Measurements from ENCODE around the gene ZNF215. TPM values are rescaled to one million over a fixed set of nuclear protein-coding genes. Genes with fewer than 3 reads are reported as not detected.
"Not testable (repeated sequence)": the region's sequence is repeated elsewhere in the genome, so short reads cannot be mapped to it uniquely, and the experiment has no call there.

ZNF215 gene
- total and polyA plus RNA-seq, 9 donors, result 0.88 to 1.6 (median 1.1) TPM

DNA sequence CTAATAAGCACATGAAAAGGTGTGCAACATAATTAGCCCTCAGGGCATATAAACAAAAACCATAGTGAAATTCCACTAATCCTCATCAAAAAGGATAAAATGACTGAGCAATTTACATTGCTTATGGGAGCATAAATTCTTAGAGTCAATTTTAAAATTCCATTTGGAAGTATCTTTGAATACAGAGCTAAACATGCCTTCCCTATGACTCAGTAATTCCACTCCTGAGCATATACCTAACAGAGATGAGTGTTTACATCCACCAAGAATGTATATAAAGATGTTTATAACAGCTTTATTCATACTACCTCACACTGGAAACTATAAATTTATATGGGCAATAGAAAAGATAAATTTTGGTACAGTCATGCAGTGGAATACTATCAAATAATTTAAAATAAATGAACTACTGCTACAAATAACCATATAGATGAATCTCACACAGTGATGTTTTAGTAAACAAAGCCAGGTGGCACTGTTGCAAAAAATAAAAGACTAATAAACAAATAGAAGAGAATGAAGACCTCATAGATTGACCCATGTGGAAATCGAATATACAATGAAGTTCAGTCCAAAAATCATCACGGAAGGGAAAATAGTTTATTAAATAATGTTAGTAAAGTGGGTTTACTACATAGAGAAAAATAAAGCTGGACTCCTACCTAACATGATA lies 25.8 kb upstream of the ZNF215 start:
- Histone ChIP-seq H3K4me1 (ENCODE audit: control insufficient read depth, insufficient read depth, low read length) (no peaks in the 10 kb centered on the region), H3K27me3 (ENCODE audit: control insufficient read depth, insufficient read depth, low read length) (no peaks in the 10 kb centered on the region), H3K9me3 (replicated peaks; ENCODE audit: control insufficient read depth, low read depth, low read length) (no peaks in the 10 kb centered on the region), H3K4me3 (ENCODE audit: low read length) (no peak overlapping the region), H3K27ac (ENCODE audit: low read length) (no peak overlapping the region), H3K36me3 (ENCODE audit: control insufficient read depth, insufficient read depth, low read length) (no peaks in the 10 kb centered on the region)
- no CpG with 5 or more reads among the region's 2 CpGs for WGBS (ENCODE audit: insufficient coverage)
- DNase-seq, result no peak

DNA sequence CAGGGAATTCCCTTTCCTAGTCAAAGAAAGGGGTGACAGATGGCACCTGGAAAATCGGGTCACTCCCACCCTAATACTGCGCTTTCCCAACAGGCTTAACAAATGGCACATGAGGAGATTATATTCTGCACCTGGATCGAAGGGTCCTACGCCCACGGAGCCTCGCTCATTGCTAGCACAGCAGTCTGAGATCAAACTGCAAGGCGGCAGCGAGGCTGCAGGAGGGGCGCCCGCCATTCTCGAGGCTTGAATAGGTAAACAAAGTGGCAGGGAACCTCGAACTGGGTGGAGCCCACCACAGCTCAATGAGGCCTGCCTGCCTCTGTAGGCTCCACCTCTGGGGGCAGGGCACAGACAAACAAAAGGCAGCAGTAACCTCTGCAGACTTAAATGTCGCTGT lies 21.4 kb upstream of the ZNF215 start:
- WGBS (ENCODE audit: insufficient coverage), result 89% methylated on average over 12 of the region's 13 CpGs
- not testable (repeated sequence) for DNase-seq; H3K4me3 ChIP-seq (ENCODE audit: low read length)

DNA sequence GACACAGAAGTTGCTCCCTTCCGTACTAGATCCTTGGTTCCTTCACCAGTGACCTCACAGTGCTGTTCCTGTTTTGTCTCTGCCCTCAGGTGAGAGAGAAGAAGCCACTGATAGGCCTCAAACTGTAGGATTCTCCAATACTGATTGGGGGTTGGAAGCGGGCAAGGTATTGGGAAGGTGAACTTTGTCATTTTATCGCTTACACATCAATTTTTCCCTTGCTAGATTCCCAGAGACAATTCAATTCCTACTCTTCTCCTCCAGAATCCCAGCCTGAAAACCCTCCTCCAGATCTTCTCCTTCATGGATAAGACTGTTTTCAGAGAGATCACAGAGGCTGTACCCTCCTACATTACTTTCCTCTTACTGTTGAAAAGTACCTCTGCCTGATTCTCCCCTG lies 14.8 kb upstream of the ZNF215 start:
- Histone ChIP-seq H3K36me3 (ENCODE audit: control insufficient read depth, insufficient read depth, low read length) (no peaks in the 10 kb centered on the region), H3K27ac (ENCODE audit: low read length) (no peak overlapping the region), H3K27me3 (ENCODE audit: control insufficient read depth, insufficient read depth, low read length) (no peaks in the 10 kb centered on the region), H3K4me3 (ENCODE audit: low read length) (no peak overlapping the region), H3K9me3 (replicated peaks; ENCODE audit: control insufficient read depth, low read depth, low read length) (no peaks in the 10 kb centered on the region), H3K4me1 (ENCODE audit: control insufficient read depth, insufficient read depth, low read length) (no peaks in the 10 kb centered on the region)
- 80% methylated on average over 1 of the region's 3 CpGs for WGBS (ENCODE audit: insufficient coverage)
- DNase-seq, result no peak

More for the DNA sequence above, 21.4 kb upstream of the ZNF215 start:
- not testable (repeated sequence) for H3K36me3 ChIP-seq (ENCODE audit: control insufficient read depth, insufficient read depth, low read length); H3K4me1 ChIP-seq (ENCODE audit: control insufficient read depth, insufficient read depth, low read length); H3K27ac ChIP-seq (ENCODE audit: low read length); H3K27me3 ChIP-seq (ENCODE audit: control insufficient read depth, insufficient read depth, low read length); H3K9me3 ChIP-seq (replicated peaks; ENCODE audit: control insufficient read depth, low read depth, low read length)

DNA sequence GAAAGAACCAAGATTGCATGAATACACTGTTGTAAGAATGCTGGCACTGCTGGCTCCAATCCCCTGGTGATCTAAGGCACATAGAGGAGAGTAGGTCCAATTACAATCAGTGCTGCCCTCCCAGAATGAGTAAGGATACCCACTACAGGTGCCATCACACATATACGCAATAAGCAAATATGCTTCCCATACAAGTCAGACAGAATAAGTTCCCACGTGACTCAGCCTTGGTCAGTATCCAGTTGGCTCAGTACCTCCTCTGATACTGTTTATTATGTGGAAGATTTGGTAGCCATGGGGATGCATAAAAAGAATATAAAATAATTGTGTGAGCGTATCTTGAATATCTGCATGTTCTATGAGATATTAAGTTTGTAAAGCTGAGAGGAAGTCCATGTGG lies 14.3 kb upstream of the ZNF215 start:
- no peaks in the 10 kb centered on the region for H3K9me3 ChIP-seq (replicated peaks; ENCODE audit: control insufficient read depth, low read depth, low read length)
- H3K4me3 ChIP-seq (ENCODE audit: low read length), result no peak overlapping the region
- H3K4me1 ChIP-seq (ENCODE audit: control insufficient read depth, insufficient read depth, low read length), result no peaks in the 10 kb centered on the region
- peak; percentile 18 for DNase-seq
- no peaks in the 10 kb centered on the region for H3K36me3 ChIP-seq (ENCODE audit: control insufficient read depth, insufficient read depth, low read length)
- no peak overlapping the region for H3K27ac ChIP-seq (ENCODE audit: low read length)
- no peaks in the 10 kb centered on the region for H3K27me3 ChIP-seq (ENCODE audit: control insufficient read depth, insufficient read depth, low read length)
- 60% methylated on average over 1 of the region's 3 CpGs for WGBS (ENCODE audit: insufficient coverage)

DNA sequence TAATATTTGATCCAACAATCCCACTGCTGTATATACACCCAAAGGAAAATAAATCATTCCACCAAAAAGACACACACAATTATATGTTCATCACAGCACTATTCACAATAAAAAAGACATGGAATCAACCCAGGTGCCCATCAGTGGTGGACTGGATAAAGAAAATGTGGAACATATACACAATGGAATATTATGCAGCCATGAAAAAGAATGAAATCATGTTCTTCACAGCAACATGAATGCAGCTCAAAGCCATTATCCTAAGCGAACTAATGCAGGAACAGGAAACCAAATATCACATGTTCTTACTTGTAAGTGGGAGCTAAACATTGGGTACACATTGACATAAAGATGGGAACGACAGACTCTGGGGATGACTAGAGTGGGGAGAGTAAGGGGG lies 6.5 kb upstream of the ZNF215 start:
- no peak overlapping the region for H3K27ac ChIP-seq (ENCODE audit: low read length)
- no peaks in the 10 kb centered on the region for H3K4me1 ChIP-seq (ENCODE audit: control insufficient read depth, insufficient read depth, low read length)
- DNase-seq, result no peak
- H3K9me3 ChIP-seq (replicated peaks; ENCODE audit: control insufficient read depth, low read depth, low read length), result no peaks in the 10 kb centered on the region
- 0% methylated on average over 1 of the region's 2 CpGs for WGBS (ENCODE audit: insufficient coverage)
- no peaks in the 10 kb centered on the region for H3K36me3 ChIP-seq (ENCODE audit: control insufficient read depth, insufficient read depth, low read length)
- no peaks in the 10 kb centered on the region for H3K27me3 ChIP-seq (ENCODE audit: control insufficient read depth, insufficient read depth, low read length)
- H3K4me3 ChIP-seq (ENCODE audit: low read length), result no peak overlapping the region

DNA sequence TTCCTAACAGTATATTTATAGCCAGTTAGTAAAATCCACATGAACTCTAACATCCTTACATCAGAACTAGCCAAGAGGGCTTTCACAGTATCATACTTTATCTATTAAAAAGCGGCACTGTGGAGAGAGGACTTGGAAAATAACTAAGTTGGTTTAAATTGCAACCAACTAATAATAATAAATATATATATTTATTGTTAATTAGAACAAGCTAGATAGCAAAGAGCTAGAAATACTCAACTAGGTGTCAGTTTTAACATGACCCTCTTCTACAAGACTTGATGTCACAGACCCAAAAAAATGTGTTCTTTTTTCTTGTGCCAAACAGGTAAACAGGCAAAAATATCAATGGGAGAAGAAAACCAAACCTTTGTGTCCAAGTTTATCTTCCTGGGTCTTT lies 5.5 kb upstream of the ZNF215 start, which contains the start of gene OR2D3:
OR2D3 (plus strand) TSS at position 301 of the 400 bp plus-strand sequence; CDS start at position 301, 0 bp downstream.
- no peak within 1 kb of the TSS for H3K4me3 ChIP-seq (ENCODE audit: low read length)
- no peak within 1 kb of the TSS for H3K27ac ChIP-seq (ENCODE audit: low read length)
- no peaks in the 10 kb centered on the region for H3K36me3 ChIP-seq (ENCODE audit: control insufficient read depth, insufficient read depth, low read length)
- WGBS (ENCODE audit: insufficient coverage), result no CpG with 5 or more reads among the region's 1 CpG
- no peaks in the 10 kb centered on the region for H3K4me1 ChIP-seq (ENCODE audit: control insufficient read depth, insufficient read depth, low read length)
- no peaks in the 10 kb centered on the region for H3K9me3 ChIP-seq (replicated peaks; ENCODE audit: control insufficient read depth, low read depth, low read length)
- no peaks in the 10 kb centered on the region for H3K27me3 ChIP-seq (ENCODE audit: control insufficient read depth, insufficient read depth, low read length)
- no peak for DNase-seq

DNA sequence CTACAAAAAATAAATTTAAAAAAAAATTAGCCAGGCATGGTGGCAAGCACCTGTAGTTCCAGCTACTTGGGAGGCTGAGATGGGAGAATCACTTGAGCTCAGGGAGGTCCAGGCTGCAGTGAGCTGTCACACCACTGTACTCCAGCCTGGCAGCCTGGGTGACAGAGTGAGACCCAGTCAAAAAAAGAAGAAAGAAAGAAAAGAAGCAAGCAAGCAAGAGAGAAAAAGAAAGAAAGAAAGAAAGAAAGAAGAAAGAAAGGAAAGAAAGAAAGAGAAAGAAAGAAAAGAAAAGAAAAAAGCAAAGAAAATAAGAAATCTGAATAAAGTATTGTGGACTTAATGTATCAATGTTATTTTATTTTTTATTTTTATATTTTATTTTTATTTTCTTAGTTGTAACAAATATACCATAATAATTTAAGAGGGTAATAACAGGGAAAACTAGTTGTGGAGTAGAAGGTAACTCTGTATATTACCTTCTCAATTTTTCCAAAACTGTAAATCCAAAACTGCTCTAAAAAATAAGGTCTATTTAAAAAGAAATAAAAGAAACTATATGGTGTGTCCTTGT lies 1.1 kb upstream of the ZNF215 start:
- Histone ChIP-seq H3K27ac (ENCODE audit: low read length) (no peak overlapping the region), H3K27me3 (ENCODE audit: control insufficient read depth, insufficient read depth, low read length) (peaks cover 5% of the 10 kb centered on the region), H3K4me3 (ENCODE audit: low read length) (no peak overlapping the region), H3K36me3 (ENCODE audit: control insufficient read depth, insufficient read depth, low read length) (no peaks in the 10 kb centered on the region), H3K4me1 (ENCODE audit: control insufficient read depth, insufficient read depth, low read length) (peaks cover 5% of the 10 kb centered on the region), H3K9me3 (replicated peaks; ENCODE audit: control insufficient read depth, low read depth, low read length) (no peaks in the 10 kb centered on the region)
- no peak for DNase-seq

DNA sequence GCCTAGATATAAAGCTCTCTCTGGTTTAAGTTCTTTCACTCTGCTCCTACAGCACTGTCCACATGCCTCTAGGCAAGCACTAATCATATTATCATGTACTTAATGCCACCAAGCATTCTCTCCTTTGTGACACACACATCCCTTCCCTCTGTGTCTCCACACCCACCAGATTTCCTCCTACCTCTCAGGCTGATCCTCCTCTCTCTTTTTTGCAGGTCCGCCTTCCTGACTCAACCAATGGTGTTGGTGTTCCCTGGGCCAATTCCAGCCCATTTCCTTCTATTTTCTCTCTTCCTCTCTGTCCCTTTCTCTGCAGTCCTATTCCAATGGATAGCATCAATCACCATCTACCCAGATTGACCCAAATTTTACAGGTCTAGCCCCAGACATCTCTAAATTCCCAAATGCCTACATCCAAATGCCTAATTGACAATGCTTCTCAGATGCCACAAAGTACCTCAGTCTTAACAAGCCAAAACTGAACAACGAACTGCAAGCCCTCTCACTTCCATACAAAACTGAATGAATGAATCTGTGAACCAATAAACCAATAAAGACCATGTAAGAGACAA lies 504 bp upstream of the ZNF215 start:
- H3K36me3 ChIP-seq (ENCODE audit: control insufficient read depth, insufficient read depth, low read length), result no peaks in the 10 kb centered on the region
- DNase-seq, result peak; percentile 26
- 73% methylated on average over 1 of the region's 2 CpGs for WGBS (ENCODE audit: insufficient coverage)
- H3K27ac ChIP-seq (ENCODE audit: low read length), result peak overlapping the region; percentile 24
- peaks cover 5% of the 10 kb centered on the region for H3K27me3 ChIP-seq (ENCODE audit: control insufficient read depth, insufficient read depth, low read length)
- peaks cover 5% of the 10 kb centered on the region for H3K4me1 ChIP-seq (ENCODE audit: control insufficient read depth, insufficient read depth, low read length)
- no peaks in the 10 kb centered on the region for H3K9me3 ChIP-seq (replicated peaks; ENCODE audit: control insufficient read depth, low read depth, low read length)
- H3K4me3 ChIP-seq (ENCODE audit: low read length), result peak overlapping the region; percentile 58

DNA sequence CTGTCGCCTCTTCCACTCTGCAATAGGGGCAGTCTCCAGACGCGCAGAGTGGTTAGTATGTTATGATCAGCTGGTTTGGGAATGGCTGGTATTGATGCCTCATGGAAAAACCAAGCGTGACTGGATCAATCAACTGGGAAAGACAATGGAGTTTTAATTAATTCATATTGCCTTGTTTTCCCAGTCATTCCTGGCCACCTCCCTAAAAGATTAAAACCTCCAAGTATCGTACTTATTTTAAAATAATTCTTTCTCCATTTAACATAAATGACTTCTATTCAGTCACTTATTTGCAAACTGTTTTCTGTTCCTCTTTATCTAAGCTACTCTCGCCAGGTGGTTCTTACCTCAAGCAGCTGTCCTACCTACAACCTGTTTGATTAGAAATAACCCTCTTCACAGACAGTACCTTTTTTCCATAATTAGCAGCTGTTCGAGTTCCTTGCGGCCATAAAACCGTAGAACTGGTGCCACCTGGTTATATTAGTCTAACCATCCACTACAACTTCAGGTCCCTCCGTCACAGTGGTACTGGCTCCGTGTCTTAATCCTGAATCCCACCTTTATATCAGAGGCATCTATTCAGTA lies 898 bp downstream of the ZNF215 start:
- DNase-seq, result no peak
- peaks cover 5% of the 10 kb centered on the region for H3K27me3 ChIP-seq (ENCODE audit: control insufficient read depth, insufficient read depth, low read length)
- H3K4me1 ChIP-seq (ENCODE audit: control insufficient read depth, insufficient read depth, low read length), result peaks cover 5% of the 10 kb centered on the region
- H3K4me3 ChIP-seq (ENCODE audit: low read length), result peak overlapping the region; percentile 58
- no peaks in the 10 kb centered on the region for H3K9me3 ChIP-seq (replicated peaks; ENCODE audit: control insufficient read depth, low read depth, low read length)
- H3K27ac ChIP-seq (ENCODE audit: low read length), result no peak overlapping the region
- 21% methylated on average over 6 of the region's 11 CpGs for WGBS (ENCODE audit: insufficient coverage)
- no peaks in the 10 kb centered on the region for H3K36me3 ChIP-seq (ENCODE audit: control insufficient read depth, insufficient read depth, low read length)

DNA sequence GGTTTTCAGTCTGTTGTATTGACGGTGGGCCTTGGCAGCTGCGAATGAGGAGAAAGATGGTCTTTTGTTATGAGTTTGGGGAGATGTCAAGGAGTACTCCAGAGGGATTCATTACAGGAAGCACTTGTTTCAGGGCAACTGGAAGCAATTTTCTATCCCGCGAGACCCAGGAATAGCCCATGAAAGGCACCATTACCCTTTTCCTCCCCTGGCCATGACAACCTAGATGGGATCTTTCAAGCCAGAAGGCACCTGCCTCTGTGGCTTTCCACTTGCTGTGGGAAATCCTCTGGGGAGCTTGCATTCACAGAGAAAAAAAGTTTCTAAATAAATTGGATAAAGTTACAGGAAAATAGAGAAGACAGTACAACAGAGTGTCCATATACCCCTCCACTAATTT lies 2.7 kb downstream of the ZNF215 start:
- Histone ChIP-seq H3K27me3 (ENCODE audit: control insufficient read depth, insufficient read depth, low read length) (peaks cover 5% of the 10 kb centered on the region), H3K4me1 (ENCODE audit: control insufficient read depth, insufficient read depth, low read length) (peaks cover 5% of the 10 kb centered on the region), H3K9me3 (replicated peaks; ENCODE audit: control insufficient read depth, low read depth, low read length) (no peaks in the 10 kb centered on the region), H3K27ac (ENCODE audit: low read length) (no peak overlapping the region), H3K36me3 (ENCODE audit: control insufficient read depth, insufficient read depth, low read length) (no peaks in the 10 kb centered on the region), H3K4me3 (ENCODE audit: low read length) (no peak overlapping the region)
- DNase-seq, result no peak
- 80% methylated on average over 2 of the region's 4 CpGs for WGBS (ENCODE audit: insufficient coverage)
